Gastrocnemius medialis (tissue), 4 donors: ENCODE data around the gene LRMDA. TPM values are rescaled to one million over a fixed set of nuclear protein-coding genes. Genes with fewer than 3 reads are reported as not detected.

Experiments
- ATAC-seq, 2 donors: fragments of 150-250 bp; one replicate each; pipeline ENCODE4 v1.9.1; 2016
- DNase-seq, 2 donors: peaks; one replicate each; pipeline ENCODE4 v3.0.0-alpha.2; 2019
- H3K27ac ChIP-seq, 4 donors: fragments of 200-600 bp; sonication (generic); 1 replicate in 1 of 4; 2 replicates in 3 of 4; pipeline ENCODE4 v1.5.1; 2016 to 2018; ENCODE audit warnings: mild to moderate bottlenecking in 2 of 4, moderate library complexity in 1 of 4
- H3K27me3 ChIP-seq, 3 donors: fragments of 200-600 bp; sonication (generic) in 2 of 3; 1 replicate in 1 of 3; 2 replicates in 2 of 3; pipeline versions ENCODE4 v1.5.1 to v1.6.0; 2016 to 2019; ENCODE audit warnings: mild to moderate bottlenecking in 1 of 3, moderate library complexity in 1 of 3
- H3K36me3 ChIP-seq, 2 donors: fragments of 200-600 bp; sonication (generic) in 1 of 2; one replicate each; pipeline ENCODE4 v1.5.1; 2017 to 2018
- H3K4me1 ChIP-seq, 2 donors: fragments of 200-600 bp; sonication (generic) in 1 of 2; one replicate each; pipeline ENCODE4 v1.5.1; 2016 to 2017; ENCODE audit warnings: mild to moderate bottlenecking in 2 of 2
- H3K4me3 ChIP-seq, 4 donors: fragments of 200-600 bp; sonication (generic) in 3 of 4; 1 replicate in 1 of 4; 2 replicates in 3 of 4; pipeline ENCODE4 v1.5.1; 2016 to 2019; ENCODE audit warnings: mild to moderate bottlenecking in 2 of 4
- H3K9me3 ChIP-seq, 3 donors: fragments of 200-600 bp; sonication (generic) in 2 of 3; 1 replicate in 1 of 3; 2 replicates in 2 of 3; pipeline ENCODE4 v1.5.1; 2016 to 2019
- CTCF ChIP-seq, 5 experiments: fragments of 450-650 bp in 3 of 5; fragments of 200-600 bp in 2 of 5; sonication (generic) in 2 of 5; IDR thresholded peaks in 4 of 5; conservative IDR thresholded peaks in 1 of 5; 1 replicate in 4 of 5; 2 replicates in 1 of 5; pipeline ENCODE4 v1.5.1; 2016 to 2019; ENCODE audit warnings: antibody characterized with exemption in 5 of 5, mild to moderate bottlenecking in 3 of 5, moderate library complexity in 3 of 5
- POLR2A ChIP-seq, 2 donors: fragments of 450-650 bp; IDR thresholded peaks; one replicate each; pipeline ENCODE4 v1.6.1; 2017; ENCODE audit warnings: antibody characterized with exemption in 2 of 2, mild to moderate bottlenecking in 2 of 2, moderate library complexity in 2 of 2
- in situ Hi-C, 4 donors: fragments of 200-750 bp; cut with MboI; loops; one replicate each; pipeline versions ENCODE4 v1.15.0 to v1.8.0; 2017; ENCODE audit warnings: low sequenced_read_pairs in 4 of 4
- intact Hi-C: fragments of 100-400 bp; cut with DNase I; formaldehyde crosslinking; loops from one replicate; pipeline ENCODE4 v1.15.1; 2023; ENCODE audit warnings: low total_unique reads
- total RNA-seq, 4 donors: library from RNA; depleted of rRNA; stranded (reverse); fragments of >200 nt; gene quantifications; one replicate each; pipeline versions ENCODE4 v1.1.0 to v1.2.3, GENCODE V29; 2016

LRMDA gene
- total RNA-seq, 4 donors from 2014 or later = 0.80 to 4.5 (median 1.4) TPM

- Histone ChIP-seq H3K4me3 (no peak overlapping the region), H3K27ac (no peak overlapping the region), H3K4me1 (peaks cover 0 to 3% of the 10 kb centered on the region in 2 donors), H3K27me3 (peaks cover 2 to 22% (median 19%) of the 10 kb centered on the region in 3 donors), H3K9me3 (no peaks in the 10 kb centered on the region), H3K36me3 (no peaks in the 10 kb centered on the region)
- TF ChIP-seq POLR2A (IDR thresholded peaks at IDR 0.05) (no peak), CTCF (IDR thresholded peaks at IDR 0.05 in 4 of 5, conservative IDR thresholded peaks at IDR 0.05 in 1 of 5) (no peak)
- DNase-seq = no peak
- intact Hi-C loops = no loop called here
- in situ Hi-C loops = loop anchor here (10.0 to 25.0 kb wide), 5 partner anchors 643 to 1170 kb away; no protein-coding TSS in a partner anchor
- no peak for ATAC-seq
Observed at GRCh38 chr10:75392271-75392670, 39.2 kb upstream of the LRMDA start.

- ATAC-seq (no peak), DNase-seq (no peak)
- no peaks in the 10 kb centered on the region for H3K9me3 ChIP-seq
- H3K36me3 ChIP-seq = no peaks in the 10 kb centered on the region
- TF ChIP-seq CTCF (IDR thresholded peaks at IDR 0.05 in 4 of 5, conservative IDR thresholded peaks at IDR 0.05 in 1 of 5) (no peak), POLR2A (IDR thresholded peaks at IDR 0.05) (no peak)
- no peak overlapping the region for H3K4me3 ChIP-seq
- H3K27me3 ChIP-seq = peaks cover 2 to 23% (median 22%) of the 10 kb centered on the region in 3 donors
- H3K27ac ChIP-seq = no peak overlapping the region
- in situ Hi-C loops (loop anchor here (10.0 to 25.0 kb wide), 5 partner anchors 642 to 1170 kb away; no protein-coding TSS in a partner anchor), intact Hi-C loops (no loop called here)
- H3K4me1 ChIP-seq = peaks cover 0 to 3% of the 10 kb centered on the region in 2 donors
Observed at GRCh38 chr10:75392744-75393143, 38.7 kb upstream of the LRMDA start.

- H3K9me3 ChIP-seq = no peaks in the 10 kb centered on the region
- intact Hi-C loops = no loop called here
- ATAC-seq (no peak), DNase-seq (no peak)
- peaks cover 0 to 5% of the 10 kb centered on the region in 2 donors for H3K4me1 ChIP-seq
- H3K27ac ChIP-seq = no peak overlapping the region
- no peak overlapping the region for H3K4me3 ChIP-seq
- TF ChIP-seq POLR2A (IDR thresholded peaks at IDR 0.05) = no peak
- no peak for TF ChIP-seq CTCF (IDR thresholded peaks at IDR 0.05 in 4 of 5, conservative IDR thresholded peaks at IDR 0.05 in 1 of 5)
- in situ Hi-C loops = loop anchor here (10.0 to 25.0 kb wide), 5 partner anchors 641 to 1168 kb away; no protein-coding TSS in a partner anchor
- H3K27me3 ChIP-seq = peaks cover 2 to 23% (median 22%) of the 10 kb centered on the region in 3 donors
- no peaks in the 10 kb centered on the region for H3K36me3 ChIP-seq
Observed at GRCh38 chr10:75394221-75394620, 37.2 kb upstream of the LRMDA start.

- DNase-seq (no peak), ATAC-seq (no peak)
- peak overlapping the region in 2 of 4 donors; percentile 54 to 58 for H3K27ac ChIP-seq
- peaks cover 2 to 23% (median 22%) of the 10 kb centered on the region in 3 donors for H3K27me3 ChIP-seq
- peaks cover 0 to 14% of the 10 kb centered on the region in 2 donors for H3K4me1 ChIP-seq
- H3K36me3 ChIP-seq = no peaks in the 10 kb centered on the region
- H3K9me3 ChIP-seq = no peaks in the 10 kb centered on the region
- in situ Hi-C loops (loop anchor here (10.0 to 25.0 kb wide), 5 partner anchors 640 to 1167 kb away; no protein-coding TSS in a partner anchor), intact Hi-C loops (loop anchor here (1.0 to 5.0 kb wide), 2 partner anchors 641 to 907 kb away; no protein-coding TSS in a partner anchor)
- TF ChIP-seq CTCF (IDR thresholded peaks at IDR 0.05 in 4 of 5, conservative IDR thresholded peaks at IDR 0.05 in 1 of 5) = peak; percentile 57 to 86 (median 77)
- no peak for TF ChIP-seq POLR2A (IDR thresholded peaks at IDR 0.05)
- peak overlapping the region; percentile 25 to 49 (median 36) for H3K4me3 ChIP-seq
Observed at GRCh38 chr10:75395066-75395931, 36.1 kb upstream of the LRMDA start.
